PC-9 (cell line): Measurements from ENCODE around the gene ABCG4. TPM values are rescaled to one million over a fixed set of nuclear protein-coding genes. Genes with fewer than 3 reads are reported as not detected.

Experiments used
- Bru-seq: library from RNA; stranded (reverse); fragments of 400-500 nt; gene quantifications from one replicate; lab custom pipeline; 2021; lab: Mats Ljungman, UMichigan
- BruChase-seq, 2 experiments: library from RNA; stranded (reverse); fragments of 400-500 nt; gene quantifications; one replicate each; lab custom pipeline; 2021; lab: Mats Ljungman, UMichigan
- BruUV-seq: library from RNA; stranded (reverse); fragments of 400-500 nt; replicated peaks from 2 replicates; lab custom pipeline; 2021; lab: Mats Ljungman, UMichigan
- CTCF ChIA-PET: fragments of 300-600 bp; sonication (Branson Sonifier 250); formaldehyde crosslinking; loops from one replicate; lab custom pipeline; 2022; ENCODE audit warnings: antibody characterized with exemption; lab: Charles Lee
- POLR2A ChIA-PET: fragments of 300-600 bp; sonication (Branson Sonifier 250); formaldehyde crosslinking; loops from one replicate; lab custom pipeline; 2022; ENCODE audit warnings: antibody characterized with exemption; ENCODE audit not compliant: unreplicated experiment; lab: Charles Lee
- DNase-seq, 2 experiments: peaks; one replicate each; pipeline versions ENCODE4 v3.0.0 to v3.0.0-alpha.2; 2015 to 2022; ENCODE audit warnings: mixed read lengths in 1 of 2
- H2AFZ ChIP-seq: fragments of 200-600 bp; sonication (generic); 2 replicates; pipeline ENCODE4 v1.8.1; 2017; ENCODE audit warnings: antibody characterized with exemption
- H3F3A ChIP-seq: fragments of 200-600 bp; sonication (generic); 2 replicates; pipeline ENCODE4 v1.8.1; 2017; ENCODE audit warnings: antibody characterized with exemption, mild to moderate bottlenecking, low read depth; ENCODE audit not compliant: insufficient read depth
- H3K27ac ChIP-seq: fragments of 200-600 bp; sonication (generic); 2 replicates; pipeline ENCODE4 v1.6.1; 2016; ENCODE audit warnings: mixed run types
- H3K27me3 ChIP-seq: fragments of 200-600 bp; sonication (generic); 2 replicates; pipeline ENCODE4 v1.6.1; 2016; ENCODE audit warnings: low read depth, mixed run types; ENCODE audit not compliant: insufficient read depth
- H3K36me3 ChIP-seq: fragments of 200-600 bp; sonication (generic); 2 replicates; pipeline ENCODE4 v1.6.1; 2016; ENCODE audit warnings: low read depth, mixed run types
- H3K4me1 ChIP-seq: fragments of 200-600 bp; sonication (generic); replicated peaks from 2 replicates; pipeline ENCODE4 v1.6.1; 2016; ENCODE audit warnings: mixed run types; ENCODE audit not compliant: insufficient read depth
- H3K4me2 ChIP-seq: fragments of 200-600 bp; sonication (generic); 2 replicates; pipeline ENCODE4 v1.6.1; 2017; ENCODE audit warnings: mixed run types
- H3K4me3 ChIP-seq: fragments of 200-600 bp; sonication (generic); 2 replicates; pipeline ENCODE4 v1.6.1; 2016; ENCODE audit warnings: mixed run types
- H3K79me2 ChIP-seq: fragments of 200-600 bp; sonication (generic); 2 replicates; pipeline ENCODE4 v1.6.1; 2017; ENCODE audit warnings: low read depth, mixed run types
- H3K9me2 ChIP-seq: fragments of 200-600 bp; sonication (generic); 2 replicates; pipeline ENCODE4 v1.8.1; 2017; ENCODE audit warnings: mild to moderate bottlenecking; ENCODE audit not compliant: insufficient read depth
- H3K9me3 ChIP-seq: fragments of 200-600 bp; sonication (generic); 2 replicates; pipeline ENCODE4 v1.8.1; 2016; ENCODE audit warnings: low read depth; ENCODE audit not compliant: insufficient read depth
- H4K20me1 ChIP-seq: fragments of 200-600 bp; sonication (generic); 2 replicates; pipeline ENCODE4 v1.8.1; 2017; ENCODE audit not compliant: insufficient read depth
- EZH2 ChIP-seq: fragments of 200-600 bp; sonication (generic); IDR thresholded peaks from 2 replicates; pipeline ENCODE4 v1.8.0; 2017; ENCODE audit warnings: antibody characterized with exemption, low read depth
- intact Hi-C: fragments of 100-400 bp; cut with micrococcal nuclease; formaldehyde crosslinking; loops from one replicate; pipeline ENCODE4 v1.10.0; 2022; ENCODE audit not compliant: unreplicated experiment
- long read RNA-seq: library from polyadenylated mRNA; stranded (forward); transcript quantifications from one replicate; pipeline ENCODE4 v2.0.0, GENCODE V29; 2022
- total RNA-seq: library from RNA; stranded (reverse); gene quantifications from 2 replicates; pipeline ENCODE4 v1.2.3, GENCODE V29; 2021
- TF ChIP-seq, protein P1 (sequence below): fragments of 200-600 bp; sonication (generic); conservative IDR thresholded peaks from 2 replicates; pipeline ENCODE4 v1.6.1; 2017; ENCODE audit warnings: mixed run types, antibody characterized with exemption, mild to moderate bottlenecking, moderate library complexity

Gene ABCG4
- 0.11 TPM in 1 of 2 replicates, not detected in the other for total RNA-seq
- Bru-seq, nascent RNA, result percentile 6 among the genes with signal in this experiment
- BruChase-seq, experiment 1, labeled RNA remaining after a 2-hour chase, result percentile 10 among the genes with signal in this experiment
- BruChase-seq, experiment 2, labeled RNA remaining after a 6-hour chase, result not detected
- long read RNA-seq, partial matches to known transcripts, result 0 of 1 reads
- long read RNA-seq, other reads (novel, unspliced or antisense), result 0 of 1 reads

GRCh38 chr11:119149018-119149785 lies at the start of gene ABCG4:
TSS of gene ABCG4 (plus strand) at chr11:119149052. CDS start at chr11:119149966, 914 bp downstream.
- peak within 1 kb of the TSS; percentile 84 for H3K4me3 ChIP-seq
- POLR2A ChIA-PET, result no interaction called here
- DNase-seq, result no peak

DNA sequence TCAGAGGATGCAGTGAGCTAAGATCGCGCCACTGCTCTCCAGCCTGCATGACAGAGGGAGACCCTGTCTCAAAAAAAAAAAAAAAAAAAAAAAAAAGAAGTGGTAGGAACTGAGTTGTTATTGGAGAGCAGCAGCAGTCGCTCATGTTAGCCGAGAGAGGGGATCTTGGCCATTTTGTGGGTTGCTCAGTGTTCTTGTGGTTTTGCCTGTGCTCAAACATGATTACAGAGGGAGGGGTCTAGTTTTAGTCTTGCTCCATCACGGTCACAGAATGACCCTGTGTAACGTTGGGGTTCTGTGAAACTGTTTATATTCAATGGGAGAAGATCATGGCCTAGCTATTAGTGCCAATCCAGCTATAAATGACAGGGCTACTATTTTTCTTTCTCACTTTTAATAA lies 49.1 kb upstream of the ABCG4 start:
- Histone ChIP-seq H3K27me3 (no peaks in the 10 kb centered on the region), H3K36me3 (peaks cover 16% of the 10 kb centered on the region), H3F3A (peaks cover 53% of the 10 kb centered on the region), H3K4me2 (peak overlapping the region; percentile 92), H3K79me2 (peaks cover 29% of the 10 kb centered on the region), H3K9me2 (no peaks in the 10 kb centered on the region), H4K20me1 (no peaks in the 10 kb centered on the region), H3K4me3 (peak overlapping the region; percentile 79; the same call in 1 of the 2 replicates), H3K27ac (no peak overlapping the region), H2AFZ (no peak overlapping the region), H3K9me3 (no peaks in the 10 kb centered on the region), H3K4me1 (peaks cover 25% of the 10 kb centered on the region)
- POLR2A ChIA-PET, result no interaction called here
- CTCF ChIA-PET, result no interaction called here
- no TSS peak for BruUV-seq
- intact Hi-C loops, result loop anchor here (5.0 to 10.0 kb wide), 3 partner anchors 192 to 375 kb away; partner anchors contain the start of gene MCAM
- DNase-seq, result no peak
- TF ChIP-seq, protein P1, sequence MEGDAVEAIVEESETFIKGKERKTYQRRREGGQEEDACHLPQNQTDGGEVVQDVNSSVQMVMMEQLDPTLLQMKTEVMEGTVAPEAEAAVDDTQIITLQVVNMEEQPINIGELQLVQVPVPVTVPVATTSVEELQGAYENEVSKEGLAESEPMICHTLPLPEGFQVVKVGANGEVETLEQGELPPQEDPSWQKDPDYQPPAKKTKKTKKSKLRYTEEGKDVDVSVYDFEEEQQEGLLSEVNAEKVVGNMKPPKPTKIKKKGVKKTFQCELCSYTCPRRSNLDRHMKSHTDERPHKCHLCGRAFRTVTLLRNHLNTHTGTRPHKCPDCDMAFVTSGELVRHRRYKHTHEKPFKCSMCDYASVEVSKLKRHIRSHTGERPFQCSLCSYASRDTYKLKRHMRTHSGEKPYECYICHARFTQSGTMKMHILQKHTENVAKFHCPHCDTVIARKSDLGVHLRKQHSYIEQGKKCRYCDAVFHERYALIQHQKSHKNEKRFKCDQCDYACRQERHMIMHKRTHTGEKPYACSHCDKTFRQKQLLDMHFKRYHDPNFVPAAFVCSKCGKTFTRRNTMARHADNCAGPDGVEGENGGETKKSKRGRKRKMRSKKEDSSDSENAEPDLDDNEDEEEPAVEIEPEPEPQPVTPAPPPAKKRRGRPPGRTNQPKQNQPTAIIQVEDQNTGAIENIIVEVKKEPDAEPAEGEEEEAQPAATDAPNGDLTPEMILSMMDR, result no peak
- no peak for TF ChIP-seq EZH2

More at GRCh38 chr11:119149018-119149785, at the start of gene ABCG4:
- H3K9me2 ChIP-seq, result no peaks in the 10 kb centered on the region
- TF ChIP-seq EZH2, result no peak
- TF ChIP-seq, protein P1, result no peak
- H3K4me1 ChIP-seq, result peaks cover 9% of the 10 kb centered on the region; the same call in 1 of the 2 replicates
- BruUV-seq, result no TSS peak
- H3K9me3 ChIP-seq, result no peaks in the 10 kb centered on the region
- no peaks in the 10 kb centered on the region for H4K20me1 ChIP-seq
- peak within 1 kb of the TSS; percentile 87 for H2AFZ ChIP-seq
- intact Hi-C loops, result no loop called here
- peaks cover 15% of the 10 kb centered on the region; the same call in 1 of the 2 replicates for H3F3A ChIP-seq
- no peaks in the 10 kb centered on the region for H3K36me3 ChIP-seq
- H3K79me2 ChIP-seq, result no peaks in the 10 kb centered on the region
- H3K27me3 ChIP-seq, result peaks cover 54% of the 10 kb centered on the region
- no peak within 1 kb of the TSS for H3K27ac ChIP-seq
- peak within 1 kb of the TSS; percentile 99 for H3K4me2 ChIP-seq
- CTCF ChIA-PET, result no interaction called here

- POLR2A ChIA-PET, result no interaction called here
Measured at GRCh38 chr11:119100246-119100970, 48.4 kb upstream of the ABCG4 start.

More at GRCh38 chr11:119100246-119100970, 48.4 kb upstream of the ABCG4 start:
- Histone ChIP-seq H3K4me2 (peak overlapping the region; percentile 92), H2AFZ (peak overlapping the region; percentile 87; the same call in 1 of the 2 replicates), H3F3A (peaks cover 53% of the 10 kb centered on the region), H3K27ac (no peak overlapping the region), H3K4me3 (peak overlapping the region; percentile 79), H3K27me3 (no peaks in the 10 kb centered on the region), H4K20me1 (no peaks in the 10 kb centered on the region), H3K79me2 (peaks cover 24% of the 10 kb centered on the region), H3K9me3 (no peaks in the 10 kb centered on the region), H3K36me3 (peaks cover 16% of the 10 kb centered on the region), H3K9me2 (no peaks in the 10 kb centered on the region), H3K4me1 (peaks cover 25% of the 10 kb centered on the region)
- BruUV-seq, result no TSS peak
- intact Hi-C loops, result loop anchor here (5.0 kb wide), 2 partner anchors 193 to 217 kb away; partner anchors contain the start of gene MCAM
- CTCF ChIA-PET, result no interaction called here
- TF ChIP-seq, protein P1, result peak; percentile 74
- TF ChIP-seq EZH2, result no peak
- DNase-seq, result peak in 1 of 2 experiments; percentile 61
